HCT116 (cell line): Measurements from ENCODE around the gene SLC44A4. TPM values are rescaled to one million over a fixed set of nuclear protein-coding genes. Genes with fewer than 3 reads are reported as not detected.

Source experiments
- ATAC-seq: fragments of 200-7000 bp; cut with Tn5 transposase; 2 replicates; pipeline ENCODE4 v1.9.1; 2020; ENCODE audit warnings: mild to moderate bottlenecking, moderate library complexity
- BruUV-seq: library from RNA; stranded (reverse); fragments of 400-500 nt; replicated peaks from 2 replicates; lab custom pipeline; 2021; lab: Mats Ljungman, UMichigan
- CTCF ChIA-PET: fragments of 300-600 bp; sonication (Branson Sonifier 250); formaldehyde crosslinking; loops from one replicate; lab custom pipeline; 2021; ENCODE audit warnings: antibody characterized with exemption; lab: Charles Lee
- POLR2A ChIA-PET: fragments of 300-600, 350-600 bp; sonication (Branson Sonifier 250); formaldehyde crosslinking; loops from one replicate; lab custom pipeline; 2021; ENCODE audit warnings: antibody characterized with exemption; lab: Charles Lee
- RAD21 ChIA-PET, 2 experiments: fragments of 300-600 bp; sonication (Branson Sonifier 250); formaldehyde crosslinking; loops; one replicate each; lab custom pipeline; 2023; ENCODE audit warnings: low total read pairs in 2 of 2; ENCODE audit not compliant: uncharacterized antibody in 2 of 2, unreplicated experiment in 2 of 2, low non-redundant PET in 1 of 2; lab: Charles Lee
- DNase-seq: peaks from one replicate; pipeline ENCODE4 v3.0.0-alpha.2; 2010; ENCODE audit warnings: low read depth, low spot score
- H2AFZ ChIP-seq: fragments of 200-600 bp; shearing (Covaris generic), sonication (generic); 2 replicates; pipeline ENCODE4 v1.6.1; 2017; ENCODE audit warnings: low read depth, mixed run types, mixed read lengths, antibody characterized with exemption, low read length; ENCODE audit not compliant: poor library complexity, severe bottlenecking
- H3K27ac ChIP-seq: 2 replicates; pipeline ENCODE4 v1.5.1; 2012; ENCODE audit warnings: low read depth, low read length
- H3K27me3 ChIP-seq: fragments of 200-600 bp; sonication (generic); 2 replicates; pipeline ENCODE4 v1.6.1; 2016; ENCODE audit warnings: mixed run types, low read length, mixed read lengths; ENCODE audit not compliant: insufficient read depth
- H3K36me3 ChIP-seq, 2 experiments: fragments of 200-500 bp in 1 of 2; fragments of 200-600 bp in 1 of 2; sonication (Bioruptor generic) in 1 of 2; sonication (generic) in 1 of 2; 2 replicates each; pipeline versions ENCODE4 v1.5.1 to v1.6.1; 2014 to 2016; ENCODE audit warnings: low read length in 2 of 2, inconsistent platforms in 1 of 2, mixed read lengths in 1 of 2, mixed run types in 1 of 2; ENCODE audit not compliant: insufficient read depth in 2 of 2, control insufficient read depth in 1 of 2
- H3K4me1 ChIP-seq, 2 experiments: fragments of 200-600 bp in 1 of 2; sonication (generic) in 1 of 2; 2 replicates each; pipeline versions ENCODE4 v1.5.1 to v1.6.1; 2012 to 2017; ENCODE audit warnings: low read length in 2 of 2, inconsistent platforms in 1 of 2, mild to moderate bottlenecking in 1 of 2, mixed read lengths in 1 of 2, mixed run types in 1 of 2, moderate library complexity in 1 of 2; ENCODE audit not compliant: insufficient read depth in 2 of 2, control insufficient read depth in 1 of 2
- H3K4me2 ChIP-seq: fragments of 200-600 bp; sonication (generic); 2 replicates; pipeline ENCODE4 v1.6.1; 2017; ENCODE audit warnings: mixed run types, low read length, mixed read lengths
- H3K4me3 ChIP-seq, 2 experiments: fragments of 200-600 bp in 1 of 2; sonication (generic) in 1 of 2; replicated peaks in 1 of 2; 2 replicates each; pipeline ENCODE4 v1.5.1; 2011 to 2016; ENCODE audit warnings: low read length in 2 of 2, control low read depth in 1 of 2, low read depth in 1 of 2, mild to moderate bottlenecking in 1 of 2, mixed read lengths in 1 of 2, mixed run types in 1 of 2
- H3K79me2 ChIP-seq: fragments of 200-600 bp; sonication (generic); 2 replicates; pipeline ENCODE4 v1.6.1; 2017; ENCODE audit warnings: mild to moderate bottlenecking, mixed run types, low read length, moderate library complexity, mixed read lengths; ENCODE audit not compliant: insufficient read depth
- H3K9ac ChIP-seq: fragments of 200-600 bp; sonication (generic); 2 replicates; pipeline ENCODE4 v1.6.1; 2016; ENCODE audit warnings: low read length, mixed read lengths
- H3K9me2 ChIP-seq: fragments of 200-600 bp; sonication (generic), shearing (Covaris generic); 2 replicates; pipeline ENCODE4 v1.6.1; 2017; ENCODE audit warnings: mixed run types, mild to moderate bottlenecking, moderate library complexity; ENCODE audit not compliant: insufficient read depth
- H3K9me3 ChIP-seq, 2 experiments: fragments of 200-500 bp in 1 of 2; fragments of 200-600 bp in 1 of 2; sonication (Bioruptor generic) in 1 of 2; sonication (generic) in 1 of 2; 2 replicates each; pipeline ENCODE4 v1.6.1; 2014 to 2017; ENCODE audit warnings: low read length in 2 of 2, mixed read lengths in 2 of 2, inconsistent platforms in 1 of 2, low read depth in 1 of 2, mild to moderate bottlenecking in 1 of 2, mixed run types in 1 of 2, moderate library complexity in 1 of 2; ENCODE audit not compliant: control insufficient read depth in 1 of 2, insufficient read depth in 1 of 2
- H4K20me1 ChIP-seq: fragments of 200-600 bp; sonication (generic), shearing (Covaris generic); 2 replicates; pipeline ENCODE4 v1.6.1; 2017; ENCODE audit warnings: mixed run types, mild to moderate bottlenecking, moderate library complexity; ENCODE audit not compliant: insufficient read depth
- ELF1 ChIP-seq: IDR thresholded peaks from 2 replicates; pipeline ENCODE4 v1.6.1; 2012; ENCODE audit warnings: low read depth, borderline replicate concordance
- EZH2 ChIP-seq: fragments of 200-600 bp; sonication (generic); IDR thresholded peaks from 2 replicates; pipeline ENCODE4 v1.6.1; 2017; ENCODE audit warnings: antibody characterized with exemption, mixed run types
- EZH2phosphoT487 ChIP-seq: fragments of 200-600 bp; IDR thresholded peaks from 2 replicates; pipeline ENCODE4 v1.6.1; 2018; ENCODE audit warnings: antibody characterized with exemption, borderline replicate concordance
- RAD21 ChIP-seq: IDR thresholded peaks from 2 replicates; pipeline ENCODE4 v1.6.1; 2012; ENCODE audit warnings: low read depth, mild to moderate bottlenecking
- intact Hi-C: fragments of 100-400 bp; cut with micrococcal nuclease; formaldehyde crosslinking; loops from 2 replicates; pipeline ENCODE4 v1.10.0; 2022
- total RNA-seq: library from RNA; stranded (reverse); gene quantifications from one replicate; pipeline ENCODE4 v1.2.1, GENCODE V29; 2021; ENCODE audit not compliant: unreplicated experiment
- TF ChIP-seq, protein P1 (sequence below): IDR thresholded peaks from 2 replicates; pipeline ENCODE4 v1.6.1; 2011; ENCODE audit warnings: mild to moderate bottlenecking, low read length, moderate library complexity; ENCODE audit not compliant: insufficient replicate concordance; ENCODE audit errors: extremely low read depth
- TF ChIP-seq, protein P2 (sequence below): IDR thresholded peaks from 2 replicates; pipeline ENCODE4 v1.6.1; 2012
- TF ChIP-seq, protein P3 (sequence below), 3 experiments: fragments of 200-600 bp in 1 of 3; sonication (generic) in 1 of 3; IDR thresholded peaks in 2 of 3; conservative IDR thresholded peaks in 1 of 3; 2 replicates each; pipeline ENCODE4 v1.5.1; 2012 to 2017; ENCODE audit warnings: low read depth in 2 of 3, low read length in 2 of 3, antibody characterized with exemption in 1 of 3, borderline replicate concordance in 1 of 3, control low read depth in 1 of 3, mild to moderate bottlenecking in 1 of 3, mixed read lengths in 1 of 3, mixed run types in 1 of 3, moderate library complexity in 1 of 3; ENCODE audit not compliant: insufficient read depth in 1 of 3
- TF ChIP-seq, protein P4 (sequence below): IDR thresholded peaks from 2 replicates; pipeline ENCODE4 v1.6.1; 2012

SLC44A4 gene
- total RNA-seq, 1 experiment from 2014 or later = 0.74 TPM

DNA sequence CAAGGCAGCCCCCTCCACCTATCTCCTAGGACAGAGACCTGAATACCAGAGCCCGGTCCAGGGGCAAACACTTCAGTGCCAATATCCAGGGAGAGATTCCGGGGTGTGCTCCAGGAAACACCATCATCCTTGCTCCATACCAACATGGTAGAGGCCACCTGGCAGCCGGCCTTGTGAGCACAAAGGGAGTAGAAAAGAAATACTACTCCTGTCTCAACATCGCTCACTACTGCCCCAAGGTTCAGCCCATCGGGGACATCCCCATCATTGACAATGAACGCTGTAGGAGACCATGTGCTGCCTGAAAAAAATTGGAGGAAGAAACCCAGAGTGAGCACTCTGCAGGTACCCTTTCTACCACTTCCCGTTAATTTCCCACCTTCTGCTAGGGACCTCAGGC is 17.6 kb downstream of the SLC44A4 start:
- H3K79me2 ChIP-seq = no peaks in the 10 kb centered on the region
- ChIA-PET POLR2A (interaction anchor here (0.7 kb wide), 1 partner anchor 21 kb away, joined by 3 read pairs; no protein-coding TSS in a partner anchor), CTCF (no interaction called here), RAD21 (no interaction called here)
- intact Hi-C loops = no loop called here
- ATAC-seq (no peak), DNase-seq (no peak)
- no peak overlapping the region for H3K4me3 ChIP-seq
- no peaks in the 10 kb centered on the region for H3K27me3 ChIP-seq
- no peaks in the 10 kb centered on the region for H4K20me1 ChIP-seq
- H3K36me3 ChIP-seq = no peaks in the 10 kb centered on the region
- peaks cover 0 to 31% of the 10 kb centered on the region in 2 experiments; a peak in 3 of 4 replicates for H3K4me1 ChIP-seq
- H3K9me2 ChIP-seq = no peaks in the 10 kb centered on the region
- TF ChIP-seq, protein P1, sequence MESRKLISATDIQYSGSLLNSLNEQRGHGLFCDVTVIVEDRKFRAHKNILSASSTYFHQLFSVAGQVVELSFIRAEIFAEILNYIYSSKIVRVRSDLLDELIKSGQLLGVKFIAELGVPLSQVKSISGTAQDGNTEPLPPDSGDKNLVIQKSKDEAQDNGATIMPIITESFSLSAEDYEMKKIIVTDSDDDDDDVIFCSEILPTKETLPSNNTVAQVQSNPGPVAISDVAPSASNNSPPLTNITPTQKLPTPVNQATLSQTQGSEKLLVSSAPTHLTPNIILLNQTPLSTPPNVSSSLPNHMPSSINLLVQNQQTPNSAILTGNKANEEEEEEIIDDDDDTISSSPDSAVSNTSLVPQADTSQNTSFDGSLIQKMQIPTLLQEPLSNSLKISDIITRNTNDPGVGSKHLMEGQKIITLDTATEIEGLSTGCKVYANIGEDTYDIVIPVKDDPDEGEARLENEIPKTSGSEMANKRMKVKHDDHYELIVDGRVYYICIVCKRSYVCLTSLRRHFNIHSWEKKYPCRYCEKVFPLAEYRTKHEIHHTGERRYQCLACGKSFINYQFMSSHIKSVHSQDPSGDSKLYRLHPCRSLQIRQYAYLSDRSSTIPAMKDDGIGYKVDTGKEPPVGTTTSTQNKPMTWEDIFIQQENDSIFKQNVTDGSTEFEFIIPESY = no peak
- TF ChIP-seq, protein P2, sequence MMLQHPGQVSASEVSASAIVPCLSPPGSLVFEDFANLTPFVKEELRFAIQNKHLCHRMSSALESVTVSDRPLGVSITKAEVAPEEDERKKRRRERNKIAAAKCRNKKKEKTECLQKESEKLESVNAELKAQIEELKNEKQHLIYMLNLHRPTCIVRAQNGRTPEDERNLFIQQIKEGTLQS = no peak
- TF ChIP-seq EZH2 (no peak), RAD21 (no peak), EZH2phosphoT487 (no peak), ELF1 (no peak)
- TF ChIP-seq, protein P3, sequence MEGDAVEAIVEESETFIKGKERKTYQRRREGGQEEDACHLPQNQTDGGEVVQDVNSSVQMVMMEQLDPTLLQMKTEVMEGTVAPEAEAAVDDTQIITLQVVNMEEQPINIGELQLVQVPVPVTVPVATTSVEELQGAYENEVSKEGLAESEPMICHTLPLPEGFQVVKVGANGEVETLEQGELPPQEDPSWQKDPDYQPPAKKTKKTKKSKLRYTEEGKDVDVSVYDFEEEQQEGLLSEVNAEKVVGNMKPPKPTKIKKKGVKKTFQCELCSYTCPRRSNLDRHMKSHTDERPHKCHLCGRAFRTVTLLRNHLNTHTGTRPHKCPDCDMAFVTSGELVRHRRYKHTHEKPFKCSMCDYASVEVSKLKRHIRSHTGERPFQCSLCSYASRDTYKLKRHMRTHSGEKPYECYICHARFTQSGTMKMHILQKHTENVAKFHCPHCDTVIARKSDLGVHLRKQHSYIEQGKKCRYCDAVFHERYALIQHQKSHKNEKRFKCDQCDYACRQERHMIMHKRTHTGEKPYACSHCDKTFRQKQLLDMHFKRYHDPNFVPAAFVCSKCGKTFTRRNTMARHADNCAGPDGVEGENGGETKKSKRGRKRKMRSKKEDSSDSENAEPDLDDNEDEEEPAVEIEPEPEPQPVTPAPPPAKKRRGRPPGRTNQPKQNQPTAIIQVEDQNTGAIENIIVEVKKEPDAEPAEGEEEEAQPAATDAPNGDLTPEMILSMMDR (IDR thresholded peaks at IDR 0.05 in 2 of 3, conservative IDR thresholded peaks at IDR 0.05 in 1 of 3; ENCODE audit: borderline replicate concordance in 1 of 3, insufficient read depth in 1 of 3, low read depth in 2 of 3, low read length in 2 of 3) = no peak
- TF ChIP-seq, protein P4, sequence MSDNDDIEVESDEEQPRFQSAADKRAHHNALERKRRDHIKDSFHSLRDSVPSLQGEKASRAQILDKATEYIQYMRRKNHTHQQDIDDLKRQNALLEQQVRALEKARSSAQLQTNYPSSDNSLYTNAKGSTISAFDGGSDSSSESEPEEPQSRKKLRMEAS = no peak
- no peak overlapping the region for H3K27ac ChIP-seq
- no peak overlapping the region for H3K9ac ChIP-seq
- H3K4me2 ChIP-seq = no peak overlapping the region
- H2AFZ ChIP-seq = no peak overlapping the region
- no TSS peak for BruUV-seq
- H3K9me3 ChIP-seq = no peaks in the 10 kb centered on the region
